Hematopoietic multipotent progenitor cell treated with erythropoietin and hydrocortisone succinate and interleukin-3 and kit ligand, for 15 days (in vitro differentiated cells): Measurements from ENCODE around the gene FZD8.
A peak's percentile ranks its signal among the peaks of the same experiment; 100 is the strongest.

Experiments used
- DNase-seq: peaks from one replicate; pipeline ENCODE4 v3.0.0-alpha.2; 2015; ENCODE audit warnings: low spot score

The FZD8 gene

DNA sequence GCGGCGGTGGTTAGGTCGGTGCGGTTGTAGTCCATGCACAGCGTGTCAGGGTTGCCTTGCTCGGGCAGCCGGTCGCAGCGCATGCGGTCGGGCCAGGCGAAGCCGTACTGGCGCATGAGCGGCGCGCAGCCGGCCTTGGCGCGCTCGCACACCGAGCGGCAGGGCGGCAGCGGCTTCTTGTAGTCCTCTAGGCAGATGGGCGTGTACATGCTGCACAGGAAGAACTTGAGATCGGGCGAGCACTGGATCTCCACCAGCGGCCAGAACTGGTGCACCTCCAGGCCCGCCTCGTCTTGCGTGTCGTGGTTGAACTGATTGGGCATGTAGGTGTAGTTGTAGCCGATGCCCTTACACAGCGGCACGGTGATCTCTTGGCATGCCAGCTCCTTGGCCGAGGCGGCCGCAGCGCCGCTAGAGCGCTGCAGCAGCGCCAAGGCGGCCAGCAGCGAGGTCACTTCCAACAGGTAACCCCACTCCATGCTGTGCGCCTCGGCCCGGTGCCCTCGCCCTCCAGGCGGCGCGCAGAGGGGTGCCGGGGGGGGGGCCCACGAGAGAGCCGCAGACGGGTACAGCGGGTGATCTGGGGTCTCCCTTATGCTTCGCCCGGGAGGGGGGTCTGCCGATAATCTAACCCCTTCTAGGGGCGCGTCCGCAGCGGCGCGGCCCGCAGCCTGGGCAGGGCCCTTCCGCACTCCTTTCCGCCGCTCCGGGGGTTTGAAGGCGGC is 983 bp downstream of the FZD8 start:
- no peak for DNase-seq

DNA sequence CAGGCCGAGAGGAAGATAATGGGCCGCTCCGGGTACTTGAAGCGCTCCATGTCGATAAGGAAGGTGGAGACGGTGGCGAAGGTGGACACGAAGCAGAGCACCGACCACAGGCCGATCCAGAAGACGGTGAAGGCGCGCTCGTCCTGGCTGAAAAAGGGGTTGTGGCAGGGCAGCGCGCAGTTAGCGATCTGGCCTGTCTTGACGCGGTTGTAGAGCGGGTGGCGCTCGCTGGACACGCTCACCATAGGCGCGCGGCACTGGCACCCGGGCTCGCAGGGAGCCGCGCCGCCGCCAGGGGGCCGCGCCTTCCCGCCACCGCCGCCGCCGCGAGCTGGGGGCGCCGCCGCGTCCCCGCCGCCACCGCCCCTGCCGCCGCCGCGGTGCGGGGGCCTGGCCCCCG is 1.6 kb downstream of the FZD8 start:
- no peak for DNase-seq

DNA sequence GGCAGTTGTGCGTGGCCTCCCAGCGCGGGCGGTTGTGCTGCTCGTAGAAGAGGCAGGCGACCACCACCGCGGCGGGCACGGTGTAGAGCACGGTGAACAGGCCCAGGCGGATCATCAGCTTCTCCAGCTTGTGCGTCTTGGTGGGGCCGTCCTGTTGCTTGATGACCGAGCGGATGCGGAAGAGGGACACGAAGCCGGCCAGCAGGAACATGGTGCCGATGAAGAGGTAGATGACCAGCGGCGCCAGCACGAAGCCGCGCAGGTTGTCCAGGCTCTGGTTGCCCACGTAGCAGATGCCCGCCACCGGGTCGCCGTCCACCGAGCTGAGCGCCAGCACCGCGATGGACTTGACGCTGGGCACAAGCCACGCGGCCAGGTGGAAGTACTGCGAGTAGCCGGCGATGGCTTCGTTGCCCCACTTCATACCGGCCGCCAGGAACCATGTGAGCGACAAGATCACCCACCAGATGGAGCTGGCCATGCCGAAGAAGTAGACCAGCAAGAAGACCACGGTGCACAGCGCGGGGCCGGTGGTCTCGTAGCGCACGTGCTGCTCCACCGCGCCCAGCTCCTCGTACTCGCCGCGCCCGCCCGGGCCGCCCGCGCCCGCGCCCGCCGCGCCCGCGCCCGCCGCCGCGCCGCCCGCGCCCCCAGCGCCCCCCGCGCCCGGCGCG is 2.2 kb downstream of the FZD8 start:
- DNase-seq = no peak

DNA sequence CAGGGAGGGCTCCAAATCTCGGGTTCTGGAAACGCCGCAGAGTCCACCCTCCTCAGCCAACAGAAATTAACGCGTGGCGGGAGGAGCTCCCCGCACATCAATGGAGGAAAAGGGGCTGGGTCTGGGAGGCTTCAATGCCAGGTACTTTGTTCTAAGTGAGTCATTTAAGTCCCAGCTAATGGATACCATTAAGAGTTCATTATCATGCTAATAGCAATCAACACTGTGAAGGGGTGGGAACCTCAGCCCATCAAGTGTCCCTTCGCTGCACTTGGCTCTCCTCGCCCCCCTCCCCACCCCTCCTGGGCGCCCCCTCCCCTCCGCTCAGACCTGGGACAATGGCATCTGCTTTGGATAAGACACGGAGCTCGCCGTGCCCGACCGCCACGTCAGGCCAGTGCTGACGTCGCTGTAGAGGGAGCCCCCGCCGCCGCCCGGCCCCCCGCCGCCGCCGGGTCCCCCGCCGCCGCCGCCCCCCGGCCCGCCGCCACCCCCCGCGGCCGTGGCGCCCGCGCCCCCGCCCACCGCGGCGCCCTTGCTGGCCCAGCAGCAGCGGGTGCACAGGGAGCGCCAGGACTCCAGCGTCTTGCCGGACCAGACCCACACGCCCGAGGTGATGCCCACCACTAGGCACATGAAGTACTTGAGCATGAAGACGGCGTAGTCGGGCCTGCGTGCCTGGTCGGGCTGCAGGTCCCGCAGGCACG is 2.9 kb downstream of the FZD8 start:
- DNase-seq = no peak

DNA sequence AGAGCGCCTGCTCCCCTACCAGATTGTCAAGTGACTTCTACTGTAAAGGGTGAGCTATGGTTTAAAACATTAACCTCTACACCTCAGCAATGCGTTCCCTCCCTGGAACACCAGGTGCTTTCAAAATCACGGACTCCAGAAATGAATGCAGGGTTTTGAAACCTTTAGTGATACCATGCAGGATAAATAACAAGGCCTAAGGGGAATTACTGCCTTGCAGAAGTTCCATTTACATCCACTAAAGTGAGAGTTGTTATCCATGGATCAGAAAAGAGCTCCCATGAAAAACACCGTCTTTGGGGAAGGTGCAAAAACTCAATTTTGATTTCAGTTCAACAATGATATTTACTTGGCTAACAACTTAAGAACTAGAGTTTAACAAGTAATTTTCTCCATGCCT is 4.0 kb downstream of the FZD8 start:
- no peak for DNase-seq

DNA sequence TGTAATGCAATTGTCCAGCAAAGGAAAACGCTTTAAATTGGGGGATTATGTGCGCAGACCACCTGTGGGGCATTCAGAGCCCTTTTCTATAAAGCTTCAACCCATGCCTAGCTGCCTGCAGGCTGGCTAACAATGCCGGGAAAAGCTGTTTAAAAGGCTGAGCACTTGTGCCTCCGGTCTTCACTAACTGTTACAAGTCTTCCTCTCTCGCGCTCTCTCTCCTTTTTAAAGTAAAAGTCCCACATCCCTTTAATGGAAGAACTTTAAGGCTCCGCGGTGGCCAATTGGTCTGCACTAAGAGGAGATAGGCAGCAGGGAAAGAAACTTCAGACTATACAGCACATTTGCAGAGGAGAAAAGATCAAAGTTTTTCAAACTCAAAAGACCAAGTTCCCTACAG is 4.6 kb downstream of the FZD8 start:
- no peak for DNase-seq

DNA sequence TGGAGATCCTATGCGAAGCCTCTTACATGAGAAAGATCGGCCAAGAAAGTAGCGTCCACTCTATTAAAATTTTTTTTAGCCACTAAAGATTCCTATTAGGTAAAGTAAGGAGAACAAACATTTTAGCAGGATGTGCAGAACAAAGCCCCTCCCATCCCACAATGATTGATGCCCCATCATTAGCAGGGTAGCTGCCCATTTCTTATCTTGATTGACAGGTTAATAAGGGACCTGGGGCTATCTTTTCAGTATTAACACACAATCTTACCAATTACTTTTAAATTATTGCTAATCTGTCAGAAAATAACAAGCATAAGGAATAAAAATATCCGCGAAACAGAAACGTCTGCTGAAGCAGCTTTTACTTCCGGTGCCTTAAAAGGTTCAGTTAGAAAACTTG is 5.1 kb downstream of the FZD8 start:
- no peak for DNase-seq

DNA sequence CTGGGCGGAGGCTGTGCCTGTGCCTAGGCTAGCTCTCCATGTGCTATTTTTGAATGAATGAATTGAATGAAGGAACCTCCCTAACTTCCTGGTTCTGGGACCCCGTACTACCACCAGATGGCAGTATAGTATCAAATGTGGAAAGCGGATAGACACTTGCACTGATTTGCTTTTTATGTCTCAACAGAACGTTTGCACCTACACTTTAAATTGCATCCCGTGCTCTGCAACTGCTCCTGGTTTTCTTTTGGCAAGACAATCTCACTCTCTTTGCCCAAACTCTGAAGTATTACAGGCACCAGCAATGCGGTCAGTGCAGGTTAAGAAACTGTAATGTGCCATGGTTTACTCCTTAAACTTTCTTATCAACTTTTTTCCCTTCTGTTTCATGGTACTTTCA is 6.5 kb downstream of the FZD8 start:
- DNase-seq = peak; percentile 37

DNA sequence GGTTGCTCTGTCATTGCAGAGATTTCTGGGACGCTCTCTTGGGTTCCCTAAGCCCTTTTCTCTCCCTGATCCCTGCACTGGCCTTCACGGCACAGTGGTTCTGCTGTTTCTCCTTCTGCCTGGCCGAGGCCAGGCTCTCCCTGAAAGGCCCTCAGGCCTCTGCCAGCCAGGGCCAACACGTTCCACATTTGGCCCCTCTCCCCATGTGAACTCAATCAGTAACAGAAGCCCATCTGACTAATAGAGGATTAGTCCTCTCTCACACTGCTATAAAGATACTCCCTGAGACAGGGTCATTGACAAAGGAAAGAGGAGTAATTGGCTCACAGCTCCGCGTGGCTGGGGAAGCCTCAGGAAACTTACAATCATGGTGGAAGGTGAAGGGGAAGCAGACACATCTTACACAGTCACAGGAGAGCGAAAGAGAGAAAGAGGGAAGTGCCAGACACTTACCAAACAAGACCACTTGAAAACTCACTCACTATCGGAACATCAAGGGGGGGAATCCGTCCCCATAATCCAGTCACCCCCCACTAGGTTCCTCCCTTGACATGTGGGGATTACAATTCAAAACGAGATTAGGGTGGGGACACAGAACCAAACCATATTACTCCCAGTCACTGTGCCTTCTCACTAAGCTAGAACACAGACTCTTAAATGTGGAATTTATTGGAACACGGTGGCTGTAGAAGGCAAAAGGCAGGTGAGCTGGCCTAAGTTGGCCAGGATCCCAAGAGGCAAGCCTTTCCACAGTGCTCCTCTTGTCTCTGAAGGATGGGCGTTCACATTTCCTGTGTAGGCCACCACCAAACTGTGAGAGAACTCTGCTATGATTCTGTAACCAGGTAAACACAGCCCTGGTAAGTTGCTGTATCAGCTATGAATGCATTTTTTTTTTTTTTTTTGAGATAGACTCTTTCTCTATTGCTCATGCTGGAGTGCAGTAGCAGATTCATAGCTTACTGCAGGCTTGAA is 8.8 kb downstream of the FZD8 start:
- no peak for DNase-seq

DNA sequence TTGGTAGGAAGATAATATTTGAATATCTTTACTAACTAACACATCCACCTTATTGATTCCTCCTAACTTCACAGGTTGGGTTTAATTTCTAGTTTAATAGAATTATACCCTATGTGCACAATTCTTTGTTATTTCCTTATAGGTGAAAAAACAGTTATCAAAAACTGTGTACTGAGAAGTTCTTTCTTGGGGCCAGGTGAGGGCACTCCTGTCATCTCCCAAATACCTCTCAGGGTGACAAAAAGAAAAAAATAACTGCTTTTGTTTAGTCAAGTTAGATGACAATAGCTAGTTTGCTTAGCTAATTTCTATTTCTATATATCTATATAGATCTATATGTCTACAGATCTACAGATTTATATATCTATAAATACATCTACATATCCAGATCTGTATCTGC is 10.1 kb downstream of the FZD8 start:
- no peak for DNase-seq

DNA sequence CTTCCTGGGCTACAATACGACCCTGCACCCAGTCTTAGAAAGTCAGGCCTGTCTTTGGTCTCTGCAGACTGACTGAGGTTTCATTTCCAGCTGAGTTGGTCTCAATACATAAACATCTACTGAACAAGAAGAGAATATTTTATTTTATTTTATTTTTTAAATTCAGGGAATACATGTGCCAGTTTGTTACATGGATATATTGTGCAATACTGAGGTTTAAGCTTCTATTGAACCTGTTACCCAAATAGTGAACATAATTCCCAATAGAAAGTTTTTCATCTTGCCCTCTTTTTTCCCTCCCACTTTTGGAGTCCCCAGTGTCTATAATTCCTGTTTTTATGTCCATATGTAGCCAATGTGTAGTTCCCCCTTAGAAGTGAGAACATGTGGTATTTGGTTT is 10.7 kb downstream of the FZD8 start:
- DNase-seq = no peak

DNA sequence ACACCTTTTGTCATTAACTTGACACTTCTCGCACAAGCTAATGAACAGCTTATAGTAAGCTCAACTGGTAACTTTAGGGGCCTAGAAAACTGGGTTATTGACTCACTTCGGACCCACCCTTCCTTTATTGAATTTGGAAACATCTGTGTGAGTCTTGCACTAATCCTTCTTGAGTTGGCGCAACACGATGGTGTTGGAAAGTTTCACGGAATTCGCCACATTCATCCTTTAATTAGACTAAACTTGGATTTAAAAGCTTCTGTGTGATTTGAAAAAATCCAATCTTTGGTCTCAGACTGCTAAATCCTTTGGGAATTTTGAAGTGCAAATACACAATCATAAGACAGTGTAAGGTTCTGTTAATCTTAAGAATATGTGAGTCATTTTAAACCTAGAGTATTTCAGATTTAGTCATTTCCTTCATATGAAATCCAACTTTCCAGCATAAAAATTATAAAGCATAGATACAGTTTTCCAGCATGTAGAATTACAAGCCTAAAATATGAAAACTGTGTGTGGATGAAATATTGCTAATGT is 15.1 kb downstream of the FZD8 start:
- no peak for DNase-seq

DNA sequence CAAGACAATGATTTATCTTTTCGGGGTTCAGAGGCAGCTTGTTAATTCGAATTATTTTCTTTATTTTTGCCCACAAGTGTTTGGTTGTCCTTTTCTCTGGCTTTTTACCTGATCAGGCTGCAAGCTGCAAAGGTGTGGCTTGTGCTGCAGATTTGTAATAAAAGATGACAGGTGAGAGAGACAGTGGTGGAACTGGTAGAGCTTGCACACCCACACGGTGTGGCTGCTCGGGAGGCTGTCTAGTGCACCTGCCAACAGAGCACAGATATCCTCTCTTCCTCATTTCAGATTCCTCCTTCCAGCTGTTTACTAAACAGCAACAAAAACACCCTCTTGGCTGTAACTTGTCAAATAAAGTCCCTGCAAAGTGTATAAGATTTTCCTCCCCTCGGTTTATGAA is 27.8 kb downstream of the FZD8 start:
- DNase-seq = no peak

DNA sequence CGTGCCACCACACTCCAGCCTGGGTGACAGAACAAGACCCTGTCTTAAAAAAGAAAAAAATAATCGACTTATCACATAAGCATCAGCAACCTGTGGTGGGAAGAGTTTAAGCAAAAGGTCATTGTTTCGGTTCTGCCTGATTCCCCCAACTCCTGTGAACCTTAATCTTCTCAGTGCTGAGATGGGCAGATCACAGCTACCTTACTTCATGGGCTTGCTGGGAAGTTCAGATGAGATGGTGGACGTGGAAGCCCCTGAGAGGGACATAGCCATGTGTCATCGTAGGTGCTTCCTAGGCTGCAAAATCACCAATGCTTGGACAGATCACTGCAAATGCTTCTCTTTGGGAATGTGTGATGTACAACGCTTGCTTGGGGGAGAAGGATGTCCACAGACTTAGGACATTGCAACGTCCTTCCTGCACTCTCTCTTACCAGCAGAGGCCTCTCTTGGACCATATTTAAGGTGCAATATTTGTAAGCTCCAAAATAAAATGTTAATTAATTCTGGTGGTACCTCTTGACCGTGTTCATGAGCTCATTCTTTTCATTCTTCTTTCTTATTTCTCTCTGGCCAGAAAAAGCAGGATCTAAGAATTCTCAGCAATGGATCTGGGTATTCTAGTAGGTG is 28.4 kb downstream of the FZD8 start:
- no peak for DNase-seq

DNA sequence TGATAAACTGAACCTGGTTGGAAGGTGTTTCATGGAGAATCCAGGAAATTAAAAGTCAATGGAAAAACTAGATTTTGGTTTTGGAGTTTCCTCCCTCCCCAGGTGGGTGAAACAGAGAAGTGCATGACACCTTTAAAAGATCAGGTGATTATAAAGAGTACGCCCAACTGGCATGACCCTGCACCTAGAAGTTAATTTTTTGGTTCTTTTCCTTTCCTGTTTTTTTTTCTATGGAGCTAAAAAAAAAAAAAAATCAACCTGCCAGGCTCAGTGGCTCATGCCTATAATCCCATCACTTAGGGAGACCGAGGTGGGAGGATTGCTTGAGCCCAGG is 29.0 kb downstream of the FZD8 start:
- no peak for DNase-seq

DNA sequence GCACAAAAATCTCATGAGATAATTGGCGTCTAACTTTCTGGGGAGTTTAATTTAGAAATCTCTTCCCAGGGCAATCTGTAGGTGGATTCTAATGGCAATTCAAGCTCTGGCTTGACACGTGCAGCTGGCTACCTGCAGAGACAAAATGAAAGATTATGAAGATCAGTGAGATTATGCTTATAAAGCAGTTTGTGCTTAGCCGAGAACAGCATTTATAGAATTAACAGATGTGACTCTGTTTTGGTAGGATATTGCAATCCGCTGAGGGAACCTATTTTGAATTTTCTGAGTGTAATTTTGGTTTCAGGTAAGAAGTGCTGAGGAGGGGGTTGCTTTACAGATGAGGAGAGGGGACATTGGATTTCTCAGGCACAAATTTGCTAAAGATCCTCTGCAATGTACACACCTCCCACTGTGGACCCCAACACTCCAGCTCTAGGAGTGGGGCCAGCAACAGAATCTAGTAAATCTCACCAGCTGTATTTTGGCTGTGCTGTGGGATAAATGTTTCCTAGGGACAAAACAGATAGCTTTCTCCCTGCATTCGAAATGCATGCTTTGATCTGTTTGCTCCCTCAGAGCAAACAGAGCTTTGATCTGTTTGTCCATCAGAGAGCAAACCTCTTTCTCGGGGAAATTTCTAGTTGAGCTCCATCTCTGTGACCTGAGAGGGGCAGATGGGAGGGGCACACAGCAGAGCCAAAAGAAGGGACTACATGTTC is 29.6 kb downstream of the FZD8 start:
- DNase-seq = no peak

DNA sequence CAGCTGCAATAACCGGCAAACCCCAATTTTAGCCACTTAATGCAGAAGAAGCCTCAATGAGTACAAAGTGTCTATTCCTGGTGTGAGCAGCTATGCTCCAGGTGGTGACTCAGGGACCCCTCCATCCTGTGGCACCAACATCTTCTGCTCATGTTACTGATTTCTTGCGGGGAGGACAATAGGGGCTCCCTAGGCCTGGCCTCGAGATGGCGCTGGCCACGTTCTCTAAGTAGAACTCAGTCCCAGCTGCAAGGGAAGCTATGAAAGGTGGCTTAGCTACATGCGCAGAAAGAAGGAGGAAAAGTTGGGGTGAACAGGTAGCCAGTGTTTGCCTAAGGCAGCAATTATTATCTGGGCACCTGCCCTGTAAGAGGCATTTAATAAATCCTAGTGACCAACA is 30.3 kb downstream of the FZD8 start:
- DNase-seq = no peak

DNA sequence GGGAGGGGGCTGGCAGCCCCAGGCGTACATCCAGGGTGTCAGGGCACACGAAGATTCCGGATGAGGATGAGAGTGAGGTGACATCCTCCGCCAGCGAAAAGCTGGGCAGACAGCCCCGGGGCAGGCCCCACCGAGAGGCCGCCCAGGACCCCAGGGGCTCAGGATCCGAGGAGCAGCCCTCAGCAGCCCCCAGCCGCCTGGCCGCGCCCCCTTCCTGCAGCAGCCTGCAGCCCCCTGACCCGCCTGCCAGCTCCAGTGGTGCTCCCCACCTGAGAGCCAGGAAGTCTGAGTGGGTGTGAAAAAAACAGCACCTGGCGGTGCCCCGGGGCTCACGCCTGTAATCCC is 33.8 kb downstream of the FZD8 start:
- DNase-seq = no peak

DNA sequence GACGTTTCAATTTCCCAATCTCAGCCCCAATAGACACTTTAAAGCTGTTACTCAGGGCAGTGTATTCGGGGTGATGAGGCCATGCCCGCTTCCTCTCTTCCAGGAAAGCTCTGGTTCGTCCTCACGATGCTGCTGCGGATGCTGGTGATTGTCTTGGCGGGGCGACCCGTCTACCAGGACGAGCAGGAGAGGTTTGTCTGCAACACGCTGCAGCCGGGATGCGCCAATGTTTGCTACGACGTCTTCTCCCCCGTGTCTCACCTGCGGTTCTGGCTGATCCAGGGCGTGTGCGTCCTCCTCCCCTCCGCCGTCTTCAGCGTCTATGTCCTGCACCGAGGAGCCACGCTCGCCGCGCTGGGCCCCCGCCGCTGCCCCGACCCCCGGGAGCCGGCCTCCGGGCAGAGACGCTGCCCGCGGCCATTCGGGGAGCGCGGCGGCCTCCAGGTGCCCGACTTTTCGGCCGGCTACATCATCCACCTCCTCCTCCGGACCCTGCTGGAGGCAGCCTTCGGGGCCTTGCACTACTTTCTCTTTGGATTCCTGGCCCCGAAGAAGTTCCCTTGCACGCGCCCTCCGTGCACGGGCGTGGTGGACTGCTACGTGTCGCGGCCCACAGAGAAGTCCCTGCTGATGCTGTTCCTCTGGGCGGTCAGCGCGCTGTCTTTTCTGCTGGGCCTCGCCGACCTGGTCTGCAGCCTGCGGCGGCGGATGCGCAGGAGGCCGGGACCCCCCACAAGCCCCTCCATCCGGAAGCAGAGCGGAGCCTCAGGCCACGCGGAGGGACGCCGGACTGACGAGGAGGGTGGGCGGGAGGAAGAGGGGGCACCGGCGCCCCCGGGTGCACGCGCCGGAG is 34.4 kb downstream of the FZD8 start:
- DNase-seq = no peak

DNA sequence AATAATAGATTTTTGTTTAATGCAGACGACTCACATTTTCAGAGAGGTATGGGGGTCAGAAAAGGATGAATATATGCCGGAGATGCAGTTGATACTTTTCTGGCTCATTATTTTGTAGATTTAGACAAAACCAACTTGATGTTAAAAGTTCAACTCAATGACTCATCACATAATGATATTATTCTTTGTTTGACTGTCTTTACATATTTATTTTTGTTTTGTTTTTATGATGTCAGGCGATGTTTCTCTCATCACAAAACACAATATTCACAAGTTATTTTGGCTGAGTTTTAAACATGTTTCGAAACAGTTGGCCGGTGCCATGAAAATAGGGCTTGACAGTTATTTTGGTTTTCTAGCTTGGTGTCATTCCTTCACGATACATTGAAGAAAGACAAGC is 35.7 kb downstream of the FZD8 start:
- no peak for DNase-seq
